Body of pancreas (tissue), 4 donors: ENCODE results near the gene CCSER2.

Experiments
- CTCF ChIP-seq, 7 experiments: fragments of 450-650 bp in 4 of 7; fragments of 200-600 bp in 3 of 7; sonication (generic) in 3 of 7; IDR thresholded peaks; one replicate each; pipeline ENCODE4 v1.5.1; 2016 to 2019; ENCODE audit warnings: antibody characterized with exemption in 7 of 7
- POLR2A ChIP-seq, 3 donors: fragments of 450-650 bp; IDR thresholded peaks; one replicate each; pipeline ENCODE4 v1.6.1; 2016; ENCODE audit warnings: antibody characterized with exemption in 3 of 3, mild to moderate bottlenecking in 2 of 3

GRCh38 chr10:84511709-84512285 is 183.4 kb downstream of the CCSER2 start:
- TF ChIP-seq CTCF (IDR thresholded peaks at IDR 0.05) (no peak), POLR2A (IDR thresholded peaks at IDR 0.05) (no peak)
